ENCODE results near the gene SDK2. TPM values are rescaled to one million over a fixed set of nuclear protein-coding genes. Genes with fewer than 3 reads are reported as not detected.

SDK2 gene
- total RNA-seq, 4 donors from 2014 or later: 1.5 to 7.0 (median 3.7) TPM

GRCh38 chr17:73420897-73421296 lies 223.3 kb downstream of the SDK2 start:
- DNase-seq: no peak
- Histone ChIP-seq H3K27me3 (no peaks in the 10 kb centered on the region), H3K4me3 (replicated peaks in 1 of 3) (no peak overlapping the region), H3K4me1 (no peaks in the 10 kb centered on the region), H3K36me3 (no peaks in the 10 kb centered on the region), H3K27ac (no peak overlapping the region), H3K9me3 (no peaks in the 10 kb centered on the region)
- TF ChIP-seq CTCF (IDR thresholded peaks at IDR 0.05): no peak
- no peak for TF ChIP-seq POLR2A (IDR thresholded peaks at IDR 0.05)
- WGBS, 2 donors: 84 to 86% methylated on average over 9 of the region's 9 CpGs
- intact Hi-C loops (cut with DNase I): no loop called here

GRCh38 chr17:73419881-73420280 lies 224.4 kb downstream of the SDK2 start:
- intact Hi-C loops (cut with DNase I): no loop called here
- Histone ChIP-seq H3K9me3 (no peaks in the 10 kb centered on the region), H3K4me3 (replicated peaks in 1 of 3) (no peak overlapping the region), H3K36me3 (no peaks in the 10 kb centered on the region), H3K27ac (no peak overlapping the region), H3K27me3 (no peaks in the 10 kb centered on the region), H3K4me1 (no peaks in the 10 kb centered on the region)
- TF ChIP-seq CTCF (IDR thresholded peaks at IDR 0.05): no peak
- no peak for TF ChIP-seq POLR2A (IDR thresholded peaks at IDR 0.05)
- peak in 1 of 2 donors; percentile 4 for DNase-seq
- whole genome bisulfite sequencing, 2 donors: 41 to 63% methylated on average over 9 of the region's 9 CpGs

GRCh38 chr17:73419051-73419450 lies 225.2 kb downstream of the SDK2 start:
- intact Hi-C loops (cut with DNase I): no loop called here
- TF ChIP-seq POLR2A (IDR thresholded peaks at IDR 0.05): no peak
- no peak for TF ChIP-seq CTCF (IDR thresholded peaks at IDR 0.05)
- no peaks in the 10 kb centered on the region for H3K4me1 ChIP-seq
- H3K4me3 ChIP-seq (replicated peaks in 1 of 3): no peak overlapping the region
- H3K36me3 ChIP-seq: no peaks in the 10 kb centered on the region
- no peak for DNase-seq
- H3K9me3 ChIP-seq: no peaks in the 10 kb centered on the region
- no peaks in the 10 kb centered on the region for H3K27me3 ChIP-seq
- WGBS, 2 donors: 95 to 97% methylated on average over 10 of the region's 10 CpGs
- no peak overlapping the region for H3K27ac ChIP-seq

GRCh38 chr17:73415782-73416181 lies 228.5 kb downstream of the SDK2 start:
- no peaks in the 10 kb centered on the region for H3K4me1 ChIP-seq
- no peaks in the 10 kb centered on the region for H3K27me3 ChIP-seq
- no peak overlapping the region for H3K4me3 ChIP-seq (replicated peaks in 1 of 3)
- DNase-seq: no peak
- TF ChIP-seq CTCF (IDR thresholded peaks at IDR 0.05) (no peak), POLR2A (IDR thresholded peaks at IDR 0.05) (no peak)
- H3K27ac ChIP-seq: no peak overlapping the region
- WGBS, 2 donors: 88 to 93% methylated on average over 15 of the region's 15 CpGs
- intact Hi-C loops (cut with DNase I): no loop called here
- no peaks in the 10 kb centered on the region for H3K36me3 ChIP-seq
- no peaks in the 10 kb centered on the region for H3K9me3 ChIP-seq

GRCh38 chr17:73414171-73414955 lies 229.9 kb downstream of the SDK2 start:
- Histone ChIP-seq H3K4me1 (no peaks in the 10 kb centered on the region), H3K9me3 (no peaks in the 10 kb centered on the region), H3K4me3 (replicated peaks in 1 of 3) (no peak overlapping the region), H3K27me3 (no peaks in the 10 kb centered on the region), H3K36me3 (no peaks in the 10 kb centered on the region), H3K27ac (no peak overlapping the region)
- intact Hi-C loops (cut with DNase I): no loop called here
- DNase-seq: no peak
- TF ChIP-seq POLR2A (IDR thresholded peaks at IDR 0.05) (no peak), CTCF (IDR thresholded peaks at IDR 0.05) (no peak)
- 88 to 92% methylated on average over 17 to 18 of the region's 20 CpGs for WGBS, 2 donors

Measured in thyroid gland (tissue), 4 donors.